RWPE2 (cell line): ENCODE data around the gene LCTL.

Experiments
- ATAC-seq: fragments of 200-7000 bp; cut with Tn5 transposase; 3 replicates; pipeline ENCODE4 v1.9.1; 2021; ENCODE audit warnings: low read depth
- DNase-seq: peaks from one replicate; pipeline ENCODE4 v3.0.0-alpha.2; 2020; ENCODE audit warnings: low spot score
- H3K27ac ChIP-seq: fragments of 450-650 bp; 2 replicates; pipeline ENCODE4 v1.5.1; 2017; ENCODE audit warnings: mild to moderate bottlenecking; ENCODE audit not compliant: poor library complexity, severe bottlenecking
- H3K27me3 ChIP-seq: fragments of 250-450 bp; sonication (Bioruptor Pico); 2 replicates; pipeline ENCODE4 v1.5.1; 2021; ENCODE audit warnings: mild to moderate bottlenecking, moderate library complexity; ENCODE audit not compliant: insufficient read depth, poor library complexity, severe bottlenecking
- H3K36me3 ChIP-seq: fragments of 250-450 bp; sonication (Bioruptor Pico); 2 replicates; pipeline ENCODE4 v1.5.1; 2020; ENCODE audit warnings: low read depth, mild to moderate bottlenecking, moderate library complexity
- H3K4me1 ChIP-seq: fragments of 250-450 bp; sonication (Bioruptor Pico); 2 replicates; pipeline ENCODE4 v1.5.1; 2021; ENCODE audit warnings: mild to moderate bottlenecking, moderate library complexity; ENCODE audit not compliant: insufficient read depth, poor library complexity, severe bottlenecking
- H3K4me3 ChIP-seq: fragments of 250-450 bp; sonication (Bioruptor Pico); 2 replicates; pipeline ENCODE4 v1.5.1; 2021; ENCODE audit warnings: mild to moderate bottlenecking, moderate library complexity; ENCODE audit not compliant: severe bottlenecking
- H3K9me3 ChIP-seq: fragments of 250-450 bp; sonication (Bioruptor Pico); 2 replicates; pipeline ENCODE4 v1.5.1; 2021; ENCODE audit warnings: mild to moderate bottlenecking, moderate library complexity; ENCODE audit not compliant: severe bottlenecking
- TF ChIP-seq, protein P1 (sequence below): fragments of 450-650 bp; IDR thresholded peaks from one replicate; pipeline ENCODE4 v1.5.1; 2017; ENCODE audit warnings: mild to moderate bottlenecking, moderate library complexity; ENCODE audit not compliant: poor library complexity, severe bottlenecking

Gene LCTL, protein sequence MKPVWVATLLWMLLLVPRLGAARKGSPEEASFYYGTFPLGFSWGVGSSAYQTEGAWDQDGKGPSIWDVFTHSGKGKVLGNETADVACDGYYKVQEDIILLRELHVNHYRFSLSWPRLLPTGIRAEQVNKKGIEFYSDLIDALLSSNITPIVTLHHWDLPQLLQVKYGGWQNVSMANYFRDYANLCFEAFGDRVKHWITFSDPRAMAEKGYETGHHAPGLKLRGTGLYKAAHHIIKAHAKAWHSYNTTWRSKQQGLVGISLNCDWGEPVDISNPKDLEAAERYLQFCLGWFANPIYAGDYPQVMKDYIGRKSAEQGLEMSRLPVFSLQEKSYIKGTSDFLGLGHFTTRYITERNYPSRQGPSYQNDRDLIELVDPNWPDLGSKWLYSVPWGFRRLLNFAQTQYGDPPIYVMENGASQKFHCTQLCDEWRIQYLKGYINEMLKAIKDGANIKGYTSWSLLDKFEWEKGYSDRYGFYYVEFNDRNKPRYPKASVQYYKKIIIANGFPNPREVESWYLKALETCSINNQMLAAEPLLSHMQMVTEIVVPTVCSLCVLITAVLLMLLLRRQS

DNA sequence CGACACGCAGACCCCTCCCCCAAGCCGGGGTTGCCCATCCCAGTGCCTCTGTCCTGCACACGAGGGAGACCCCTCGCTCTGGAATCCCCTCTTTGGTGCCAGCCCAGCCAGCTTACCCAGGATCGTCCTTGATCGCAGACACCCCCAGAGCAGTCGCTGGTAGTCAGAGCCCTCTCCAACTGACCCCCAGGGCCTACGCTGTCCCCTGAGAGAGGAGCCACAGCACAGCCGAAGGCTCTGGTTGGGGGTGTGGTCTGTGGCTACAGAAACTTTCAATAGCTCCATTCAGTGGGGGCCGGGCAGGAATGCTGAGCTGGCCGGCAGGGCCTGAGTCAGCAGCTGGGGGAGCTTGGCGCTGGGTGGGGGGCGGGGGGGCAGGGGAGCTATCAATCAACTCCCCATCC, at the start of gene LCTL:
TSS of gene LCTL (minus strand) at position 258 of the 404 bp plus-strand sequence. CDS start 633 bp downstream, outside the sequence.
- no peaks in the 10 kb centered on the region for H3K4me1 ChIP-seq
- H3K4me3 ChIP-seq = no peak within 1 kb of the TSS
- peak; percentile 64 for ATAC-seq
- DNase-seq = peak; percentile 80
- H3K36me3 ChIP-seq = no peaks in the 10 kb centered on the region
- TF ChIP-seq, protein P1, sequence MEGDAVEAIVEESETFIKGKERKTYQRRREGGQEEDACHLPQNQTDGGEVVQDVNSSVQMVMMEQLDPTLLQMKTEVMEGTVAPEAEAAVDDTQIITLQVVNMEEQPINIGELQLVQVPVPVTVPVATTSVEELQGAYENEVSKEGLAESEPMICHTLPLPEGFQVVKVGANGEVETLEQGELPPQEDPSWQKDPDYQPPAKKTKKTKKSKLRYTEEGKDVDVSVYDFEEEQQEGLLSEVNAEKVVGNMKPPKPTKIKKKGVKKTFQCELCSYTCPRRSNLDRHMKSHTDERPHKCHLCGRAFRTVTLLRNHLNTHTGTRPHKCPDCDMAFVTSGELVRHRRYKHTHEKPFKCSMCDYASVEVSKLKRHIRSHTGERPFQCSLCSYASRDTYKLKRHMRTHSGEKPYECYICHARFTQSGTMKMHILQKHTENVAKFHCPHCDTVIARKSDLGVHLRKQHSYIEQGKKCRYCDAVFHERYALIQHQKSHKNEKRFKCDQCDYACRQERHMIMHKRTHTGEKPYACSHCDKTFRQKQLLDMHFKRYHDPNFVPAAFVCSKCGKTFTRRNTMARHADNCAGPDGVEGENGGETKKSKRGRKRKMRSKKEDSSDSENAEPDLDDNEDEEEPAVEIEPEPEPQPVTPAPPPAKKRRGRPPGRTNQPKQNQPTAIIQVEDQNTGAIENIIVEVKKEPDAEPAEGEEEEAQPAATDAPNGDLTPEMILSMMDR = no peak
- no peak within 1 kb of the TSS for H3K27ac ChIP-seq
- no peaks in the 10 kb centered on the region for H3K27me3 ChIP-seq
- no peaks in the 10 kb centered on the region for H3K9me3 ChIP-seq

- H3K9me3 ChIP-seq = no peaks in the 10 kb centered on the region
- ATAC-seq = no peak
- TF ChIP-seq, protein P1 = no peak
- no peak overlapping the region for H3K27ac ChIP-seq
- no peaks in the 10 kb centered on the region for H3K36me3 ChIP-seq
- H3K27me3 ChIP-seq = no peaks in the 10 kb centered on the region
- no peak overlapping the region for H3K4me3 ChIP-seq
- no peaks in the 10 kb centered on the region for H3K4me1 ChIP-seq
- DNase-seq = no peak
Measured at GRCh38 chr15:66614951-66615760, 49.4 kb upstream of the LCTL start.

DNA sequence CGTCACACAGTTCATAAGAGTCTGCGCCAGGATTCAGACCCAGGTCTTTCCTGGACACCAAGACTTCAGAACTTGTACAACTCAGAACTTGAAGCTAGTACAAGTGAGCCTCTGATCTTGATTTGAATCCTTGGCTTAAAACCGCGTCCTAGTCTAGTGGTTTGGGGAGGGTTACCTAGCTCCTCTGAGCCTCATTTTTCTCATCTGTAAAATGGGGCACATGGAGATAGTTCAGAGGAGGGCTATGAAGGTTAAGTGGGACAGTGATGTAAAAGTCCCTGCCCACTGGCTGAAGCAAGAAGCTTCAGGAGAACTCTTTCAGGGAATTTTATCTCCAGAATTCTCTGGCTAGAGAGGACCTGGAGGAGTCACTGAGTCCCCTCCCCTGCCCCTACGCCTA, 48.7 kb upstream of the LCTL start:
- TF ChIP-seq, protein P1 = no peak
- Histone ChIP-seq H3K4me3 (no peak overlapping the region), H3K27me3 (no peaks in the 10 kb centered on the region), H3K27ac (no peak overlapping the region), H3K4me1 (no peaks in the 10 kb centered on the region), H3K9me3 (no peaks in the 10 kb centered on the region), H3K36me3 (no peaks in the 10 kb centered on the region)
- DNase-seq = no peak
- no peak for ATAC-seq

- Histone ChIP-seq H3K9me3 (no peaks in the 10 kb centered on the region), H3K4me1 (no peaks in the 10 kb centered on the region), H3K36me3 (no peaks in the 10 kb centered on the region), H3K27ac (no peak overlapping the region), H3K4me3 (no peak overlapping the region), H3K27me3 (no peaks in the 10 kb centered on the region)
- DNase-seq = no peak
- TF ChIP-seq, protein P1 = no peak
- no peak for ATAC-seq
Measured at GRCh38 chr15:66613743-66614142, 47.9 kb upstream of the LCTL start.
